Measurements from ENCODE around the gene ESCO1.

The ESCO1 gene

DNA sequence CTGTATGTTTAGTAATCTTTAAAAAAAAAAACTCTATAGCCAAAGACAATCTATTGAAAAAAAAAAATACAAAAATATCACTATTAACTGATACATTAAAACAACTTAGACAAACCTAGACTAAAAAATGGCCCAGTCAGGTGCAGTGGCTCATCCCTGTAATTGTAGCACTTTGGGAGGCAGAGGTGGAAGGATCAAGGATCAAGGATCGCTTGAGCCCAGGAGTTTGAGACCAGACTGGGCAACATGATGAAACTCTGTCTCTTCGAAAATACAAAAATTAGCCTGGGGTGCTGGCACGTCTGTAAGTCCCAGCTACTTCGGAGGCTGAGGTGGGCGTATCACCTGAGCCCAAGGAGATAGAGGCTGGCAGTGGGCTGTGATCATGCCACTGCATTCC is 16.1 kb downstream of the ESCO1 start:
- no peak for DNase-seq (ENCODE audit: low read depth in 2 of 2)

DNA sequence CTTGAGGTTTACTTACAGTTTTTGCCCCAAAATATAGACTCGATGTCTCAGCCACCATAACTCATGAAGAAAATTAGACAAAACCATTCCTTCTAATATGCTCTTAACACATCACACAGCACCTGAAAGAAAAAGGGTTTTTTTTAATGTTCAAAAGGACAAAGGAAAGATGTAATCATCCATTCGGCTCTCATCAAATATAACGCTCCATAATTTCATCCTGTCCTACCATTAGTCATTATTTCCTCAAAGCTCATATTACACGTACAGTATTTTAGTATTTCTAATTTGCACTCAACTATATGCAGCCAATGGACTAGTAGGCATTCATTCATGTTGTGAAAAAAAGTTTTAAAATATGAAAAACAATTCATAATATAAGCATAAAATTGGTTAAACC is 24.8 kb downstream of the ESCO1 start:
- no peak for DNase-seq (ENCODE audit: low read depth in 2 of 2)

DNA sequence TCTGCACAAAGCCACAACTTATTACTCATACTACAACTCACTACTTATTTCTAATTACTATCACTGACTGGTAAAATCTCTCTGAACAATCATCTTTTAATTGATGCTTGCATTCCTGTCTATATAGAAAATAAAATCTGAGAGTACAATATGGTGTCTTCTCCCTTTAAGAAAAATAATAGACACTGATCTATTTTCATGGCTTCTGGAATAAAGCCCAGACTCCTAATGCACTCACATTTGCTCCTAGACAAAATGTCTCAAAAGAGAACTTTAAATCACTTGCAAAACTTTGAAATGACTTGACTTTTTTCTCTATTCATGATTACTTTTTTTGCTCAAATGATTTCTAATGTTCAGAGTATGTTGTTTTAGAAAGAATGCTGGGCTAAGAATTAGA is 28.7 kb downstream of the ESCO1 start:
- DNase-seq (ENCODE audit: low read depth in 2 of 2), result no peak

DNA sequence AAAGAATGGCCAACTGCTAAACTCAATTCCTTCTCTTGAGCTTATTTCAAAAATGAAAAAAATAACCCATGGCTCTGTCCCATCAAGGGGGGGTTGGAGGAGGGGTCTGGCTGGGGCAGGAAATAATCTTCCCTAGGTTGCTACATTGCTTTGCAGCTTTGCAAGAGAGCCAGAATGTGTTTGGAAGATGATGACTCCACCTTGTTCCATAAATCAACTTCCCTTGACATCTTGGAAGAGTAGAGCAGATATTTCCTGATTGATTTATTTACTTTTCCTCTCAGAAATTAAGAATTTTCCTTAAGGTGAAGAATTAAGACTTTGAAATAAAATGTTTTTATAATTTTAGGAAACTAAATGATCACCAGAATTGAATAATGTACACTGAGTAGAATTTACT is 41.3 kb downstream of the ESCO1 start:
- no peak for DNase-seq (ENCODE audit: low read depth in 2 of 2)

GRCh38 chr18:21557607-21558253 is 42.8 kb downstream of the ESCO1 start:
- no peak for DNase-seq (ENCODE audit: low read depth in 2 of 2)

DNA sequence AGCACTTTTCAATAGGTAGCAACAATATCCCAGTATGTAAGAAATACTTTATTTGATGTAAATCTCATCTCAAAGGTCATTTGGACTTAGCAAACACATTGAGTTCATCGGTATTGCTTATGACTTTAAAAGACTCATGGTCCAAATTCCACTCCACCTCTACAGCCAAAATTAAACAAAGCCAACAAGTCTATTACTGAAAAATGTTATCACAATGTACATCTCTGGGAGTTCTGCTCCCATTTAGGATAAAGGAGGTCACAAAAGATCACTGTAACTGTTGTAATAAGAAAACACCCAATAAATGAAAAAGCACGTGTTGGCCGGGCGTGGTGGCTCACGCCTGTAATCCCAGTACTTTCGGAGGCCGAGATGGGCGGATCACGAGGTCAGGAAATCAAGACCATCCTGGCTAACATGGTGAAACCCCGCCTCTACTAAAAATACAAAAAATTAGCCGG is 50.0 kb downstream of the ESCO1 start:
- no peak for DNase-seq (ENCODE audit: low read depth in 2 of 2)

- no peak for DNase-seq (ENCODE audit: low read depth in 2 of 2)
These were observed 51.9 kb downstream of the ESCO1 start for GRCh38 chr18:21548647-21549046.

DNA sequence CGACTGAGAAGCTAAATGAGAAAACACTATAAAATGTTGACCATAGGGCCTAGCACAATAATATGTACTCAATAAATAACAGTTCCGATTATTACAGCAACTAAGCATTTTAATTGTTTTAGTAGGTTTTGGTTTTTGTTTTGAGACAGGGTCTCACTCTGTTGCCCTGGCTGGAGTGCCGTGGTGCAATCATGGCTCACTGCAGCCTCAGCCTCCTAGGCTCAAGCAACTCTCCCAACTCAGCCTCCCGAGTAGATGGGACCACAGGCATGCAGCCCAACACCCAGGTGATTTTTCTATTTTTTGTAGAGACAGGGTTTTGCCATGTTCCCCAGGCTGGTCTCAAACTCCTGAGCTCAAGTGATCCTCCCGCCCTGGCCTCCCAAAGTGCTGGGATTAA is 54.1 kb downstream of the ESCO1 start:
- no peak for DNase-seq (ENCODE audit: low read depth in 2 of 2)

DNA sequence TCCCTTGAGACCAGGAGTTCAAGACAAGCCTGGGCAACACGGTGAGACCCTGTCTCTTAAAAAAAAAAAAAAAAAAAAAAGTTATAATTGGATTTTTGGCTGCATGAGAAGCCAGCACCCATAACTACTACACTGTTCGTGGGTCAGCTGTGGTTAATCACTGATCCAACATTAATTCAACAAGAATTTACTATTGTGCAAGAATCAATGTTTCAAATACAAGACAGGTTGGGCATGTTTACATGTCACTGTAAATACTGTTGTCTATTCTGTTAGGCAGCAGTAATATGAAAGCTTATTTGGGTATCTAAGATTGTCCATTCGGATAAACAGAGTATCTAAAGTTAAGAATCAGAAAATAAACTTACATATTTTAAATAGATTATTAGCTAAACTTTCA is 62.3 kb downstream of the ESCO1 start:
- no peak for DNase-seq (ENCODE audit: low read depth in 2 of 2)

DNA sequence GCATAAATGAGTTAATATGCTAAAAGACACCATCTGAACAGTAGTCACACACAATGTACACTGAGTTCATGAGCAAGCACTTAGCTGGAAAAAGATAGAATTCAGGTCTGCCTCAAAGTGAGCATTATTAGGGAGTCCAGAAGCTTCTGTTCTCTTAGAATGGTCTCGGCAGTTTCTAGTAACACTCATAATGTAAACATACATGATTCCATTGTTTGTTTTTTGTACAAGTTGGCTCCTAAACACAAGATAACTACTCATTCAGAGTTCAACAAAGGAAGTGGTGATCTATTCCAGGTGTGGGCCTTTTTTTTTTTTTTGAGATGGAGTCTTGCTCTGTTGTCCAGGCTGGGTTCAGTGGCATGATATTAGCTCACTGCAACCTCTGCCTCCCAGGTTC is 66.2 kb downstream of the ESCO1 start:
- no peak for DNase-seq (ENCODE audit: low read depth in 2 of 2)

- no peak for DNase-seq (ENCODE audit: low read depth in 2 of 2)
These were observed 74.0 kb downstream of the ESCO1 start for GRCh38 chr18:21526463-21526862.

DNA sequence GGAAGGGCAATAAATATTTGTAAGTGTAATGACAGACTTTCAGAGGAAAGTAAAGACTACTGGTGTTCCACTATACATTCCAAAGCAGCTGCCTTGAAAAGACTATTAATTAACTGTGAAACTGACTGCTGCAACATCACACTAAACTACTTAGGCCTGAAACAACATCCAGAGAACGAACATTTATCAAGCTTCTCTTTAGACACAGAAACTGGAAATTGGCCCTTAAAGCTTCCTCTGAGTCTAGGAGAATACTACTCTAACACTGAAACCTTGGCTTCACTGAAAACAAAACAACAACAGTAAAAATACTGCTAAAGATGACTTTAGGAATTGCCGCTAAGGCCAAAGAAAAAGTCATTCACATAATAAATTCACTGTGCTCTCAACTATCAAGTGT is 74.6 kb downstream of the ESCO1 start:
- no peak for DNase-seq (ENCODE audit: low read depth in 2 of 2)

DNA sequence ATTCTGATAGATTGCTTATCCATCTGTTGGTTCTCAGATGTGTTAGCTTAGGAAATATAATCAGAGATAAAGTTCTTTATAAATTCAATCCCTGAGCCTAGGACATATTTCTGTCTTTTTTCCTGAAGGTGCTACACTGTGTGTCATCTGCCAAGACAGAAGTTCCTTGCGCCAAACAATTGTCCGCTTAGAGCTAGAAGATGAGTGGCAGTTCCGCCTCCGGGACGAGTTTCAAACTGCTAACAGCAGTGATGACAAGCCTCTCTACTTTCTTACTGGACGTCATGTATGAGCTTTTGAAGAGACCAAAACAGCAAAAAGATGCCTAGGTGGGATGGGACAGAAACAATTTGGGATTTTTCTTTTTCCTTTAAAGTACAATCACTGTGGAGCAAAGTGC is 78.0 kb downstream of the ESCO1 start:
- DNase-seq (ENCODE audit: low read depth in 2 of 2), result no peak

- no peak for DNase-seq (ENCODE audit: low read depth in 2 of 2)
These were observed 86.8 kb downstream of the ESCO1 start for GRCh38 chr18:21513741-21514140.

GRCh38 chr18:21513292-21513691 is 87.2 kb downstream of the ESCO1 start:
- no peak for DNase-seq (ENCODE audit: low read depth in 2 of 2)

- DNase-seq (ENCODE audit: low read depth in 2 of 2), result no peak
These were observed 91.4 kb downstream of the ESCO1 start for GRCh38 chr18:21509062-21509461.

DNA sequence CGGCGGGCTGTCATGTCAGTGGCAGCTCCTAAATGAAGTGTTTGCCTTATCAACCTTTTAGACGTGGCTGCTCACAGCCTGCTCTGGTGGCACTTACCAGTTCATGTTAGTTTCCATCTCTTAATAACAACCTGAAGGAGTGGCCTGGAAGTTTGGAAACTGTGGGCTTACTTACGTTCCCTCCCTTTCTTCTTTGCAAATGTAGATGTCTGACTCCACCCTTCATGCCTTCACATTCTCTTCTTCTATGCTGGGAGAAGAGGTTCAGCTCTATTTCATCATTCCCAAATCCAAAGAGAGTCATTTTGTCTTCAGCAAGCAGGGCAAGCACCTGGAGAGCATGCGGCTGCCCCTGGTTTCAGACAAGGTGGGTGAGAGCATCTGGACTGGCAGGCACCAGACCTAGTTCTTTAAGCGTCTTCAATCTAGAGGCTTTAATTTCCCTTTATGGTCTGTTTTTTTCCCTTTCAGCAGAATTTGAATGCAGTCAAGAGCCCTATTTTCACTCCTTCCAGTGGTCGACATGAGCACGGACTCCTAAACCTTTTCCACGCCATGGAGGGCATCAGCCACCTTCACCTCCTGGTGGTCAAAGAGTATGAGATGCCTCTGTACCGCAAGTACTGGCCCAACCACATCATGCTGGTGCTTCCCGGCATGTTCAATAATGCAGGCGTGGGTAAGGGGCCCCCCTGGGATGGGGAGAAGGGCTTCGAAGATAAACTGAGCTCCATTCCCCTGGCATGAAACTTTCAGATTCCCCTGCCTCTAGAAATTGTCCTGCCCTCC is 92.4 kb downstream of the ESCO1 start:
- no peak for DNase-seq (ENCODE audit: low read depth in 2 of 2)

DNA sequence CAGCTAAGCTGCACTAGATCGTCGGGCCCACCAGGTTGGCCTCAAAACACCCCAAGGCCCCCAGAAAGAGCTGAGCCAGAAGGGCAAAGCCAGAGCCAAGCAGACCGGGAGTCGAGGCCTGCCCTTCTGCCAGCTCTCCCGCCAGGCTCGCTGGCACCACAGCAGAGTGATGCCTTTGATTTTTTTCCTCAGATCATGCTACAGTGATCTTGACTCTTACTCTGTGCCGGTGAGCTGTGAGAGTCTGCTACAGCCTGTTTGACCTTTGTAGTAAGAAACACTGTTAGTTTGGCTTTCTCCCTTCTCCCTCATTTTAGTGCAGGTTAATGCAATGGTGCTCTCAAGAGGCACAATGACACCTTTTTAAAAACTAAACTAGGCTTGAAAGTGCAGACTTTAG is 97.8 kb downstream of the ESCO1 start:
- DNase-seq (ENCODE audit: low read depth in 2 of 2), result no peak

- no peak for DNase-seq (ENCODE audit: low read depth in 2 of 2)
These were observed 100.5 kb downstream of the ESCO1 start for GRCh38 chr18:21499997-21500396.

DNA sequence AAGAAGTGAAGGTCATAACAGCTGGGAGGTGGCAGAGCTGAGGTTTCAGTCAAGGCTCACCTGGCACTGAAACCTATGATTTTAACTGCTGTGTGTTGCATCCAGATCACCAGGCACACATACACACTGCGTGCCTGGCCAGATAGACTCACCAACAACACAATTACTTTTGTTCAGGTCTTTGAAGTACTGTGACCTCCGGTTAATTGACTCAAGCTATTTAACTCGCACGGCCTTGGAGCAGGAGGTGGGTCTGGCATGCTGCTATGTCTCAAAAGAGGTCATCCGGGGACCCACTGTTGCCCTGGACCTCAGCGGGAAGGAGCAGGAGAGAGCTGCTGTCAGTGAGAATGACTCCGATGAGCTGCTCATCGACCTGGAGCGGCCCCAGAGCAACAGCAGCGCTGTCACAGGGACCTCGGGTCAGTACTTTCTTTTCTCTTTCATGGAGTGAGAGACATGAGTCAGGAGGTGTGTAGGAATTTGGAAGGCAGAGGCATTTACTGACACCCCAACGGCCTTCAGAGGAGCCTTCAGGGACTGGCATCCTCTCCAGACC is 104.1 kb downstream of the ESCO1 start:
- no peak for DNase-seq (ENCODE audit: low read depth in 2 of 2)

- no peak for DNase-seq (ENCODE audit: low read depth in 2 of 2)
These were observed 109.8 kb downstream of the ESCO1 start for GRCh38 chr18:21490748-21491147.

- no peak for DNase-seq (ENCODE audit: low read depth in 2 of 2)
These were observed 110.5 kb downstream of the ESCO1 start for GRCh38 chr18:21489919-21490495.
